ENCODE data around the gene NELL2.
"Not testable (repeated sequence)": the region's sequence is repeated elsewhere in the genome, so short reads cannot be mapped to it uniquely, and the experiment has no call there.

Gene NELL2

GRCh38 chr12:44708218-44708617 is 167.9 kb downstream of the NELL2 start:
- no peak for DNase-seq (ENCODE audit: low read depth)
- no peak overlapping the region for H3K4me3 ChIP-seq (ENCODE audit: low read depth, low read length)
- TF ChIP-seq, protein P1, sequence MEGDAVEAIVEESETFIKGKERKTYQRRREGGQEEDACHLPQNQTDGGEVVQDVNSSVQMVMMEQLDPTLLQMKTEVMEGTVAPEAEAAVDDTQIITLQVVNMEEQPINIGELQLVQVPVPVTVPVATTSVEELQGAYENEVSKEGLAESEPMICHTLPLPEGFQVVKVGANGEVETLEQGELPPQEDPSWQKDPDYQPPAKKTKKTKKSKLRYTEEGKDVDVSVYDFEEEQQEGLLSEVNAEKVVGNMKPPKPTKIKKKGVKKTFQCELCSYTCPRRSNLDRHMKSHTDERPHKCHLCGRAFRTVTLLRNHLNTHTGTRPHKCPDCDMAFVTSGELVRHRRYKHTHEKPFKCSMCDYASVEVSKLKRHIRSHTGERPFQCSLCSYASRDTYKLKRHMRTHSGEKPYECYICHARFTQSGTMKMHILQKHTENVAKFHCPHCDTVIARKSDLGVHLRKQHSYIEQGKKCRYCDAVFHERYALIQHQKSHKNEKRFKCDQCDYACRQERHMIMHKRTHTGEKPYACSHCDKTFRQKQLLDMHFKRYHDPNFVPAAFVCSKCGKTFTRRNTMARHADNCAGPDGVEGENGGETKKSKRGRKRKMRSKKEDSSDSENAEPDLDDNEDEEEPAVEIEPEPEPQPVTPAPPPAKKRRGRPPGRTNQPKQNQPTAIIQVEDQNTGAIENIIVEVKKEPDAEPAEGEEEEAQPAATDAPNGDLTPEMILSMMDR (conservative IDR thresholded peaks at IDR 0.05; ENCODE audit: low read depth, low read length) = no peak

GRCh38 chr12:44703182-44703910 is 172.8 kb downstream of the NELL2 start:
- no peak overlapping the region for H3K4me3 ChIP-seq (ENCODE audit: low read depth, low read length)
- TF ChIP-seq, protein P1 (conservative IDR thresholded peaks at IDR 0.05; ENCODE audit: low read depth, low read length) = no peak
- no peak for DNase-seq (ENCODE audit: low read depth)

- no peak for DNase-seq (ENCODE audit: low read depth)
- TF ChIP-seq, protein P1 (conservative IDR thresholded peaks at IDR 0.05; ENCODE audit: low read depth, low read length) = no peak
- H3K4me3 ChIP-seq (ENCODE audit: low read depth, low read length) = no peak overlapping the region
Measured at GRCh38 chr12:44697511-44697910, 178.6 kb downstream of the NELL2 start.

DNA sequence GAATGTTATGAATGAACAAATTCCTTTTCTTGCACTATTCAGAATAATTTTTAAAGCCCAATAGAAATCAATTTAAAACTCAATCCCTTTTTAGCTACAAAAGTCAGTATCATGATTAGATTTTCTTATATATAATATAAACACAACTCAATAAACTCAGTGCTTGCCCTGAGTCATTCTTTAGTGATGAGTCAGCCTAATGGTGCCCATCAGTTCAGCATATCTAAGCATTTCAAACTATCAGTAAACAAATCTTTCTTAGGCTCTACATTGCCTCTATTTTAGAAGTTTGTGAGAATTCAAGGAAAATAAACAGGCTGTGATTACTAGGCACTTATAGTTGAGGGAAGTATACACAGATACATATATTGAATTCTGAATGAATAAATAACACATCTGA is 179.6 kb downstream of the NELL2 start:
- DNase-seq (ENCODE audit: low read depth) = peak; percentile 3
- TF ChIP-seq, protein P1 (conservative IDR thresholded peaks at IDR 0.05; ENCODE audit: low read depth, low read length) = no peak
- no peak overlapping the region for H3K4me3 ChIP-seq (ENCODE audit: low read depth, low read length)

DNA sequence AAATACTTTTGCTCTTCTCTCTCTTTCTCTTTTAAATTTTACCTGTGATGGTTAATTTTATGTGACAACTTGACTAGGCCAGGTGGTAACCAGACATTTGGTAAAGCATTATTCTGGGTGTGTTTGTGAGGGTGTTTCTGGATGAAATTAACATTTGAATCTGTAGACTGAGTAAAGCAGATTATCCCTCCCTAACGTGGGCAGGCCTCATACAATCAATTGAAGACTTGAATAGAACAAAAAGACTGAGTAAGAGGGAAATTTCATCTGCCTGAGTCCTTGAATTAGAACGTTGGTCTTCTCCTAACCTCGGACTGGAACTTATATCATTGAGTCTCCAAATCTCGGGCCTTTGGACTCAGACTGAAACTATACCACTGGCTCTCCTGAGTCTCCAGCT is 182.1 kb downstream of the NELL2 start:
- no peak overlapping the region for H3K4me3 ChIP-seq (ENCODE audit: low read depth, low read length)
- no peak for DNase-seq (ENCODE audit: low read depth)
- TF ChIP-seq, protein P1 (conservative IDR thresholded peaks at IDR 0.05; ENCODE audit: low read depth, low read length) = no peak

- no peak for DNase-seq (ENCODE audit: low read depth)
- TF ChIP-seq, protein P1 (conservative IDR thresholded peaks at IDR 0.05; ENCODE audit: low read depth, low read length) = no peak
- H3K4me3 ChIP-seq (ENCODE audit: low read depth, low read length) = no peak overlapping the region
Measured at GRCh38 chr12:44689587-44689986, 186.5 kb downstream of the NELL2 start.

- DNase-seq (ENCODE audit: low read depth) = not testable (repeated sequence)
Measured at GRCh38 chr12:44686821-44687432, 189.2 kb downstream of the NELL2 start.

More at GRCh38 chr12:44686821-44687432, 189.2 kb downstream of the NELL2 start:
- H3K4me3 ChIP-seq (ENCODE audit: low read depth, low read length) = not testable (repeated sequence)
